ENCODE results near the gene CCDC120.

- TF ChIP-seq, protein P1, sequence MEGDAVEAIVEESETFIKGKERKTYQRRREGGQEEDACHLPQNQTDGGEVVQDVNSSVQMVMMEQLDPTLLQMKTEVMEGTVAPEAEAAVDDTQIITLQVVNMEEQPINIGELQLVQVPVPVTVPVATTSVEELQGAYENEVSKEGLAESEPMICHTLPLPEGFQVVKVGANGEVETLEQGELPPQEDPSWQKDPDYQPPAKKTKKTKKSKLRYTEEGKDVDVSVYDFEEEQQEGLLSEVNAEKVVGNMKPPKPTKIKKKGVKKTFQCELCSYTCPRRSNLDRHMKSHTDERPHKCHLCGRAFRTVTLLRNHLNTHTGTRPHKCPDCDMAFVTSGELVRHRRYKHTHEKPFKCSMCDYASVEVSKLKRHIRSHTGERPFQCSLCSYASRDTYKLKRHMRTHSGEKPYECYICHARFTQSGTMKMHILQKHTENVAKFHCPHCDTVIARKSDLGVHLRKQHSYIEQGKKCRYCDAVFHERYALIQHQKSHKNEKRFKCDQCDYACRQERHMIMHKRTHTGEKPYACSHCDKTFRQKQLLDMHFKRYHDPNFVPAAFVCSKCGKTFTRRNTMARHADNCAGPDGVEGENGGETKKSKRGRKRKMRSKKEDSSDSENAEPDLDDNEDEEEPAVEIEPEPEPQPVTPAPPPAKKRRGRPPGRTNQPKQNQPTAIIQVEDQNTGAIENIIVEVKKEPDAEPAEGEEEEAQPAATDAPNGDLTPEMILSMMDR (IDR thresholded peaks at IDR 0.05): no peak
- no peak for TF ChIP-seq POLR2A (IDR thresholded peaks at IDR 0.05)
Observed at GRCh38 chrX:49019050-49019449, 39.7 kb upstream of the CCDC120 start.
